Keratinocyte (primary cell): ENCODE results near the gene FIBP.

ENCODE experiments used
- EZH2 ChIP-seq: IDR thresholded peaks from one replicate; pipeline ENCODE4 v1.6.1; 2012; ENCODE audit warnings: inconsistent platforms, mild to moderate bottlenecking, low read length, moderate library complexity
- TF ChIP-seq, protein P1 (sequence below), 3 experiments: IDR thresholded peaks in 1 of 3; conservative IDR thresholded peaks in 1 of 3; optimal IDR thresholded peaks in 1 of 3; 2 replicates in 2 of 3; 3 replicates in 1 of 3; pipeline versions ENCODE3 to v1.5.1; 2011; ENCODE audit warnings: low read length in 3 of 3, mild to moderate bottlenecking in 3 of 3, moderate library complexity in 2 of 3, control low read depth in 1 of 3, inconsistent platforms in 1 of 3; ENCODE audit not compliant: insufficient read depth in 2 of 3; ENCODE audit errors: extremely low read depth in 1 of 3

DNA sequence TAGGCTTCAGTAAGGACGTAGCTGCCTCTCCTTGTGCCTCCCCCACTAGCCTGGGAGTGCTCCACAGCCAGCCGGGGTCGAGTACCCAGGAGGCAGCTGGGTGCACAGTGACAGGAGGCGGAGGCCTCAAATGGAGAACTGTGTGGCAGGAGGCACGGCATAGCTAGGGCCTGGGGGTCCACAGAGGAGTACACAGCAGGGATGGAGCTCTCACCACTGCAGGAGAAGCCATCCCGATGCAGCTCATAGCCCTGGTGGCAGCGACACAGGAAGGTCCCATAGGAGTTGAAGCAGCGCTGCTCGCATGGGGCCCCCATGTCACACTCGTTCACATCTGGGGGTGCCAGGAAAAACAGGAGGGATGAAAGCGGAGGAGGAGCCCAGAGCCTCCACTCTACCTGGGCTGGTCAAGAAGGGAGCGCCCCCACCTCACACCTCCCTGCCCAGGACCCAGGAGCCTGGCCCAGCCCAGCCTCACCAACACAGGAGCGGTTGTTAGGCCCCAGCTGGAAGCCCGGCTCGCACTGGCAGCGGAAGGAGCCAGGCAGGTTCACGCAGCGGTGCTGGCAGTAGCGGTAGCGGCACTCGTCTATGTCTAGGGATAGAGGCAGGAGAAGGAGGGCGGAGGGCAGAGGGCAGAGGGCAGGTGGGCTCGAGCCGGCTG, 18.5 kb downstream of the FIBP start:
- TF ChIP-seq, protein P1, sequence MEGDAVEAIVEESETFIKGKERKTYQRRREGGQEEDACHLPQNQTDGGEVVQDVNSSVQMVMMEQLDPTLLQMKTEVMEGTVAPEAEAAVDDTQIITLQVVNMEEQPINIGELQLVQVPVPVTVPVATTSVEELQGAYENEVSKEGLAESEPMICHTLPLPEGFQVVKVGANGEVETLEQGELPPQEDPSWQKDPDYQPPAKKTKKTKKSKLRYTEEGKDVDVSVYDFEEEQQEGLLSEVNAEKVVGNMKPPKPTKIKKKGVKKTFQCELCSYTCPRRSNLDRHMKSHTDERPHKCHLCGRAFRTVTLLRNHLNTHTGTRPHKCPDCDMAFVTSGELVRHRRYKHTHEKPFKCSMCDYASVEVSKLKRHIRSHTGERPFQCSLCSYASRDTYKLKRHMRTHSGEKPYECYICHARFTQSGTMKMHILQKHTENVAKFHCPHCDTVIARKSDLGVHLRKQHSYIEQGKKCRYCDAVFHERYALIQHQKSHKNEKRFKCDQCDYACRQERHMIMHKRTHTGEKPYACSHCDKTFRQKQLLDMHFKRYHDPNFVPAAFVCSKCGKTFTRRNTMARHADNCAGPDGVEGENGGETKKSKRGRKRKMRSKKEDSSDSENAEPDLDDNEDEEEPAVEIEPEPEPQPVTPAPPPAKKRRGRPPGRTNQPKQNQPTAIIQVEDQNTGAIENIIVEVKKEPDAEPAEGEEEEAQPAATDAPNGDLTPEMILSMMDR (optimal IDR thresholded peaks at IDR 0.05 in 1 of 3, IDR thresholded peaks at IDR 0.05 in 1 of 3, conservative IDR thresholded peaks at IDR 0.05 in 1 of 3; ENCODE audit: extremely low read depth in 1 of 3, insufficient read depth in 2 of 3, low read length in 3 of 3): no peak
- TF ChIP-seq EZH2: no peak
